ENCODE measurements around the gene GIMAP2.

The GIMAP2 gene

DNA sequence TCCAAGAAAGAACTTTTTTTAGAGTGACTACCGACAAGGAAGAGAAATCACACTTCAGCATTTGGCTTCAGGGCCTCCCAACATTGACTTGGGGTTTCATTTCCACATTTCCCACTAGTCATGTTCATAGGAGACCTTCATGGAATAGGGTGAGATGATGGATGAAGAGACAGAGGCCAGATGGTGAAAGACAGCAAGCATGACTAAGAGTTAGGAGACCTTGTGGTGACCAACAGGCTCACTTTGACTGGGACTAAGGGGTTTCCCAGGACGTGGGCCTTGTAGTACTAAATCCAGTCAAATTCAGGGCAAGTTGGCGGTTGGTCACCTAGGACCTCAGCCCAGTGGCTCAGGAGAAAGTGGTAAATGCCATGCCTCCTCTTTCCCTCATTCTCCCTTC is 48.7 kb downstream of the GIMAP2 start:
- DNase-seq = no peak

GRCh38 chr7:150735596-150736358 is 50.3 kb downstream of the GIMAP2 start:
- no peak for DNase-seq

DNA sequence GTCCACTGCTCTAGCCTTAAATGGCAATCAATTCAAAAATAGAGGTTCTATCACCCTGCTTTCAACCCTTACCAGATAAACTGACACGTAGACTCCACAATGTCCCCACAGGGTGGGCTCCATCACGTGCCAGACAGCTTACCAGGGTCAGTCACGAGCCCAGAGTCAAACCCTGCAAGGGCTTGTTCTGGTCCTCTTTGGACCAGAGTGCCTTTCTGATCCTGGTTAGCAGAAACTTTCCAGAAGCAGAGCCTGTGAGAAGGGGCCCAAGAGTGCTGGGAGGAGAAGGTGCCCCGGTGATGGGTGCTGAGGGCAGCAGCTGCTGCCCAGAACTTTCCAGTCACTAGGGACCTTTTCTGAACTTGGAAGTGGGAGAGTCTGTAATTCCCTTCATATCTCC is 51.4 kb downstream of the GIMAP2 start:
- DNase-seq = no peak

- DNase-seq = no peak
Observed at GRCh38 chr7:150737265-150738055, 52.0 kb downstream of the GIMAP2 start, which contains the start of gene GIMAP5. Gene GIMAP5, plus strand, starts transcription at chr7:150737418. Its CDS starts 3,467 bp downstream, at chr7:150740885.

DNA sequence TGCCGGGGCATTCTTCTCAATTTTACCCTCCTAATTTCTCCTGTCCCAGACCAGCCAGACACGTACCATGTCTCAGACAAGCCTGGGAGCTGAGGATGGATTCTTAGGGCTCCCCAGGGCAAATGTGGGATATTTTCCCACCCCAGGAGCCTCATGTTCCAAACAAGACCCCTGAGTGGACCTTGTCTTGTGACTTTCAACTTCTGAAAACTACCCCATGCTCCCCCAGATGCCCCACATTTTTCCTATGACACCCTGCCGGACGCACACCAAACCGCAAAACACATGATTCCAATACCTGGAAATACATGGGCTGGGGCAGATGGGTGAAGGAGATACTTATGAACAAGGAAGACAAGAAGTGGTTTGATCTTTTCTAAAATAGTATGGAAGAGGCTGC is 52.6 kb downstream of the GIMAP2 start:
- no peak for DNase-seq

DNA sequence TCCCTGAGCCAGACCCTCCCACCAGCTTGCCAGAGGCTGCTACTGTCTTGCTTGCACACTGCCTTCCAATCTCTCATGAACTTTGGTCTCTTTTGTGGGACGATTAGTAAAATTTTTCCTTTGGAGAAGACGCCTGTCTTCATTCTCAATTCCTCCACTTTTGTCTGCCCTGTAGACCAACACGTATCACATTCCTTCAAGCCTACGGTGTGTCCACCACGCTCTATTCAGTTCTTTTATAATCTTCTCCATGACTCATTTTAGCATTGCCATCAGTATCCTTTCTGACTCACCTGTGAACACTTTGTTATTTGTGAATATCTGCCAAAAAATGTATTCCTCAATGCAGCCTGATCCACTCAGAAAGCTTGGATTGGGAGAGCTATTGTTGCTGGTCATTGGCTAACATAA is 53.1 kb downstream of the GIMAP2 start:
- no peak for DNase-seq

DNA sequence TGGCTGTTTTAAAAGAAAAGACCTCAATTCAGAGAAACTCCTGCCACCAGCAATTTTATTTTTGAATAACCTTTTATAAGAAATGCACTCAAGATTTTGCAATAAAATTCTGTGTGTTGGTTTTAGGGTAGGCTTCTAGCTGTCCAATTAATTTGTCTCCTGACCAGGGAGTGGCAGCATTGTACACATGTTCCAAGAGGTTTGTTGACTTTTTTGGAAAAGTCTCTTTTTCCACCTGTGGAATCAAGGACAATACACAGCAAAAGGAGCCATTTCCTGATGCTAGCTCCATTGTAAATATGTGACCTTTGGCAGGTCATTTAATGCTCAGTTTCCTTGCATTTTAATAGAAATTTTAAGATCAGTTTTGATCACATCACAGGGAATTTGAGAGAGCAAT is 53.5 kb downstream of the GIMAP2 start:
- no peak for DNase-seq

DNA sequence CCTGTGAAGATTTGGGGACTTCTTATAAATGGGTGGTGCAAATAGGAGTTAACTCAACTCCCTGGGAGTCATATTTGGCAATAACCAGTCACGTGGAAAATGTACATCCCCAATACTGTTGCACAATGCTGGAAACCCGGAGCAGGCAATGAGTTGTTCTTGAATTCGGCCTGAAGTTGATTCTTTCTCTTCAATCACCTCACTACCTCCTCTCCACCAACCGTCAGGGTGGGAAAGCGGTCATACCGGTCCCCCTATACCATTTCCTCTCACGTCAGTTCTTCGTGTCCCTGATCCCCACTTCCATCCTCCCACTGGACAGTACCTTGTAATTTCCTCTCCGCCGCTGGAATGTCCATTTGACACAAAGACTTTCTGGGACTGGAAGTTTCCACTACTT is 54.5 kb downstream of the GIMAP2 start:
- no peak for DNase-seq

- DNase-seq = no peak
Observed at GRCh38 chr7:150742286-150742968, 56.9 kb downstream of the GIMAP2 start.

Measured in NCI-H1105 (cell line).